Spleen (tissue), 13 donors: ENCODE results near the gene OST4. TPM values are rescaled to one million over a fixed set of nuclear protein-coding genes. Genes with fewer than 3 reads are reported as not detected.
A peak's percentile ranks its signal among the peaks of the same experiment; 100 is the strongest.
"Not testable (repeated sequence)": the region's sequence is repeated elsewhere in the genome, so short reads cannot be mapped to it uniquely, and the experiment has no call there.

Experiments
- DNase-seq: peaks from one replicate; pipeline ENCODE4 v3.0.0-alpha.2; 2020
- H3K27ac ChIP-seq, 8 donors: fragments of 200-600 bp; sonication (generic) in 7 of 8; 1 replicate in 4 of 8; 2 replicates in 4 of 8; pipeline versions ENCODE4 v1.5.0 to v1.8.0; 2016 to 2021; ENCODE audit warnings: inconsistent platforms in 4 of 8, mild to moderate bottlenecking in 4 of 8, moderate library complexity in 1 of 8
- H3K27me3 ChIP-seq, 7 donors: fragments of 200-600 bp; sonication (generic) in 6 of 7; replicated peaks in 1 of 7; 1 replicate in 4 of 7; 2 replicates in 3 of 7; pipeline versions ENCODE4 v1.5.0 to v1.8.0; 2016 to 2021; ENCODE audit warnings: inconsistent platforms in 3 of 7, mild to moderate bottlenecking in 1 of 7
- H3K36me3 ChIP-seq, 6 donors: fragments of 200-600 bp; sonication (generic) in 5 of 6; 1 replicate in 4 of 6; 2 replicates in 2 of 6; pipeline versions ENCODE4 v1.5.0 to v1.8.0; 2016 to 2021; ENCODE audit warnings: inconsistent platforms in 2 of 6
- H3K4me1 ChIP-seq, 6 donors: fragments of 200-600 bp; sonication (generic) in 5 of 6; 1 replicate in 3 of 6; 2 replicates in 3 of 6; pipeline versions ENCODE4 v1.5.0 to v1.8.0; 2016 to 2021; ENCODE audit warnings: inconsistent platforms in 3 of 6
- H3K4me3 ChIP-seq, 8 donors: fragments of 200-600 bp; sonication (generic) in 7 of 8; 1 replicate in 4 of 8; 2 replicates in 4 of 8; pipeline versions ENCODE4 v1.5.0 to v1.8.0; 2016 to 2021; ENCODE audit warnings: inconsistent platforms in 4 of 8, mild to moderate bottlenecking in 4 of 8, moderate library complexity in 2 of 8
- H3K9me3 ChIP-seq, 8 donors: fragments of 200-600 bp; sonication (generic) in 7 of 8; 1 replicate in 4 of 8; 2 replicates in 4 of 8; pipeline versions ENCODE4 v1.5.0 to v1.8.0; 2016 to 2021; ENCODE audit warnings: inconsistent platforms in 4 of 8
- CTCF ChIP-seq, 11 experiments: fragments of 200-600 bp in 7 of 11; fragments of 450-650 bp in 4 of 11; sonication (generic) in 4 of 11; IDR thresholded peaks in 8 of 11; conservative IDR thresholded peaks in 3 of 11; 1 replicate in 7 of 11; 2 replicates in 4 of 11; pipeline versions ENCODE4 v1.4.0 to v1.8.0; 2016 to 2021; ENCODE audit warnings: antibody characterized with exemption in 11 of 11, inconsistent platforms in 4 of 11, mild to moderate bottlenecking in 1 of 11
- POLR2A ChIP-seq, 3 donors: fragments of 450-650 bp; IDR thresholded peaks; one replicate each; pipeline ENCODE4 v1.5.1; 2017; ENCODE audit warnings: antibody characterized with exemption in 3 of 3, mild to moderate bottlenecking in 1 of 3
- POLR2AphosphoS5 ChIP-seq, 3 donors: sonication (generic); formaldehyde crosslinking; IDR thresholded peaks; one replicate each; pipeline ENCODE4 v1.5.1; 2017; ENCODE audit warnings: antibody characterized with exemption in 3 of 3
- WGBS, 5 donors: extraction: QIAGEN DNeasy Blood & Tissue Kit in 3 of 5; methylation state at CpG; one replicate each; pipeline versions ENCODE4 v1.1.5 to v1.1.7; 2013 to 2018; 5-methylcytosine and 5-hydroxymethylcytosine counted together
- intact Hi-C: fragments of 100-400 bp; cut with DNase I; formaldehyde crosslinking; loops from one replicate; pipeline ENCODE4 v1.15.0; 2023; ENCODE audit warnings: low total_unique reads
- long read RNA-seq, 2 donors: transcript quantifications; one replicate each; lab custom pipeline, GENCODE V29; 2026
- polyA plus RNA-seq, 3 donors: library from polyadenylated mRNA; stranded (reverse); fragments of 200-250 nt; gene quantifications; one replicate each; pipeline ENCODE4 v1.2.1, GENCODE V29; 2013
- total RNA-seq, 7 donors: library from RNA; depleted of rRNA in 3 of 7; stranded (reverse); fragments of >200 nt in 3 of 7; fragmentation: NEBNext Ultra II Directional in 4 of 7; extraction: Animal tissue kit (Norgen Biotek cat#: 25700) in 4 of 7; gene quantifications; one replicate each; pipeline versions ENCODE4 v1.1.0 to v1.2.1, GENCODE V29; 2016 to 2021
- donor health status: healthy with polysubstance abuse.
- donor health status: DM: no; HTN: no; CAD: no; lungs with moderate emphysema.
- donor health status: DM: no; HTN: no; CAD: no.
- donor health status: Bipolar disorder and iron deficiency.
- donor health status: healthy.
- donor health status: DM: no; HTN: no; CAD: no.
- donor health status: DM: yes; HTN: yes; CAD: no.

OST4 gene
- total RNA-seq, result 100 to 1,000 TPM; 197 to 292 (median 235) TPM
- 100 to 1,000 TPM; 418 to 556 (median 523) TPM for polyA plus RNA-seq
- long read RNA-seq, donor 1, transcript OST4-203 (3 exons, 561 nt), result major isoform, 311 of 401 reads
- long read RNA-seq, donor 1, transcript OST4-201 (2 exons, 559 nt), result minor isoform, 90 of 401 reads
- long read RNA-seq, donor 1, partial matches to known transcripts, result 0 of 401 reads
- long read RNA-seq, donor 1, other reads (novel, unspliced or antisense), result 0 of 401 reads
- long read RNA-seq, donor 2, transcript OST4-201 (2 exons, 559 nt), result minor isoform, 61 of 301 reads
- long read RNA-seq, donor 2, transcript OST4-203 (3 exons, 561 nt), result major isoform, 240 of 301 reads
- long read RNA-seq, donor 2, partial matches to known transcripts, result 0 of 301 reads
- long read RNA-seq, donor 2, other reads (novel, unspliced or antisense), result 0 of 301 reads

GRCh38 chr2:27071277-27071989, at the start of gene OST4:
TSS of gene OST4 (minus strand) at chr2:27071654.
- peaks cover 38 to 95% (median 72%) of the 10 kb centered on the region in 6 donors for H3K4me1 ChIP-seq
- intact Hi-C loops, result no loop called here

GRCh38 chr2:27119330-27119670, 47.8 kb upstream of the OST4 start:
- H3K9me3 ChIP-seq, intact Hi-C loops, DNase-seq, H3K27ac ChIP-seq, H3K36me3 ChIP-seq: not testable (repeated sequence)
- Histone ChIP-seq H3K4me1 (peaks cover 0 to 35% (median 23%) of the 10 kb centered on the region in 6 donors), H3K4me3 (peak overlapping the region in 5 of 8 donors; percentile 33 to 74 (median 39)), H3K27me3 (peaks cover 0 to 47% (median 22%) of the 10 kb centered on the region in 7 donors)
- WGBS, 5 donors, result 81 to 90% (median 82%) methylated on average over 7 to 8 of the region's 8 CpGs

More at GRCh38 chr2:27071277-27071989, at the start of gene OST4:
- Histone ChIP-seq H3K27ac (peak within 1 kb of the TSS; percentile 78 to 97 (median 94)), H3K36me3 (peaks cover 0 to 39% (median 25%) of the 10 kb centered on the region in 6 donors), H3K4me3 (peak within 1 kb of the TSS; percentile 43 to 94 (median 88)), H3K27me3 (no peaks in the 10 kb centered on the region), H3K9me3 (no peaks in the 10 kb centered on the region)
- WGBS, 5 donors, result 0% methylated on average over 14 to 86 of the region's 86 CpGs
- DNase-seq, result peak; percentile 99
- TF ChIP-seq CTCF (IDR thresholded peaks at IDR 0.05 in 8 of 11, conservative IDR thresholded peaks at IDR 0.05 in 3 of 11) (peak in 5 of 11 experiments; percentile 11 to 49 (median 24)), POLR2A (IDR thresholded peaks at IDR 0.05) (peak in 1 of 3 donors; percentile 54), POLR2AphosphoS5 (IDR thresholded peaks at IDR 0.05) (peak; percentile 94 to 96 (median 95))

- intact Hi-C loops, result no loop called here
- H3K4me1 ChIP-seq, result peaks cover 0 to 29% (median 21%) of the 10 kb centered on the region in 6 donors
- H3K36me3 ChIP-seq, result no peaks in the 10 kb centered on the region
- peaks cover 0 to 47% (median 22%) of the 10 kb centered on the region in 7 donors for H3K27me3 ChIP-seq
- 4 to 18% (median 5%) methylated on average over 12 to 84 of the region's 84 CpGs for WGBS, 5 donors
- H3K9me3 ChIP-seq, result no peaks in the 10 kb centered on the region
- DNase-seq, result peak; percentile 67
- H3K27ac ChIP-seq, result no peak within 1 kb of the TSS
- no peak for TF ChIP-seq CTCF (IDR thresholded peaks at IDR 0.05 in 8 of 11, conservative IDR thresholded peaks at IDR 0.05 in 3 of 11)
- H3K4me3 ChIP-seq, result peak within 1 kb of the TSS; percentile 25 to 74 (median 34)
Measured at GRCh38 chr2:27118525-27119329, 47.3 kb upstream of the OST4 start, which contains the start of gene CGREF1. TSS of gene CGREF1 (minus strand) at chr2:27119128. CDS start at chr2:27104366, 14,762 bp downstream.

GRCh38 chr2:27117995-27118524, 46.6 kb upstream of the OST4 start:
- H3K9me3 ChIP-seq, result no peaks in the 10 kb centered on the region
- WGBS, 5 donors, result 29 to 33% (median 30%) methylated on average over 14 of the region's 14 CpGs
- intact Hi-C loops, result no loop called here
- DNase-seq, result no peak
- peak overlapping the region in 6 of 8 donors; percentile 32 to 74 (median 38) for H3K4me3 ChIP-seq
- H3K4me1 ChIP-seq, result peaks cover 0 to 25% (median 18%) of the 10 kb centered on the region in 6 donors
- H3K27ac ChIP-seq, result no peak overlapping the region
- TF ChIP-seq POLR2AphosphoS5 (IDR thresholded peaks at IDR 0.05), result no peak
- TF ChIP-seq POLR2A (IDR thresholded peaks at IDR 0.05), result no peak
- TF ChIP-seq CTCF (IDR thresholded peaks at IDR 0.05 in 8 of 11, conservative IDR thresholded peaks at IDR 0.05 in 3 of 11), result no peak
- no peaks in the 10 kb centered on the region for H3K36me3 ChIP-seq
- H3K27me3 ChIP-seq, result peaks cover 0 to 47% (median 22%) of the 10 kb centered on the region in 7 donors
